GM04504 (cell line): ENCODE measurements around the gene ZNF318.
"Not testable (repeated sequence)": the region's sequence is repeated elsewhere in the genome, so short reads cannot be mapped to it uniquely, and the experiment has no call there.

Source experiments
- DNase-seq: peaks from one replicate; pipeline ENCODE4 v3.0.0-alpha.2; 2012; ENCODE audit warnings: low read depth

Gene ZNF318

DNA sequence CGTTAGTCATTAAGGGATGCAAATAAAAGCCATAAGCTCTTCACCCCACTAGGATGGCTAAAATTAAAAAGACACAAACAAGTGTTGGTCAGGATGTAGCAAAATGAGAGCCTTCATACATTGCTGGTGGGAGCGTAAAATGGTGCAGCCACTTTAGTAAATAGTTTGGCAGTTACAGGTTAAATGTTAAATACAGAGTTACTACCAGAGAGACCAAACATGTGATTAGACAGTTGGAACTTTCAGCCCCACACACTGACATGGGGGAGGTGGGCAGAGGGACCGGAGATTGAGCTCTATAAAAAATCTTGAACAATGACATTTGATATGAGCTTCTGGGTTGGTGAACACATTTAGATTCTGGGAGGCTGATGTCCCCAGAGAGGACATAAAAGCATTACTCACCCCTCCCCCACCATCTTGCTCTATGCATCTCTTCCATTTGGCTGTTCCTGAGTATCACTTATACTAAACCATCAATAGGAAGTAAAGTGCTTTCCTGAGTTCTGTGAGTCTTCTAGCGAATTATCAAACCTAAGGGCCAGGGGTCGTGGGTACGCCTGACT, 20.4 kb upstream of the ZNF318 start:
- DNase-seq = no peak

DNA sequence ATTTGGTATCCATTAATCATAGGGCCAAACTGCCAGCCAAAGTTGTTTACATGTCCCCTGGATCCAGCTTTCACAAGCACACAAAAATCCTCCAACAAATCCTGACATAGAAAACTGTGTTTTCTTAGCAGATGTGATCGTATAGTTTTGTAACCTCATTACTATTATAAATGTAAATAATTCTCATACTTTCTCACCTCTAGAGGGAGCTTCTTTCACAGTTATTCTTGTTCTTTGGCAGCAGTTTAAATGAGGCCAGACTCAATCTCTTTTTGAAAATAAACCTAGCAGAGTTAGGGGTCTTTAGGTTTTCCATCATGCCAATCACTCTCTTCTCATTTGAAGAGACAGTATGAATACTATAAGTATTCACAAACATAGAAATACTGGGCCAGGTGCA, 17.0 kb upstream of the ZNF318 start:
- DNase-seq = no peak

DNA sequence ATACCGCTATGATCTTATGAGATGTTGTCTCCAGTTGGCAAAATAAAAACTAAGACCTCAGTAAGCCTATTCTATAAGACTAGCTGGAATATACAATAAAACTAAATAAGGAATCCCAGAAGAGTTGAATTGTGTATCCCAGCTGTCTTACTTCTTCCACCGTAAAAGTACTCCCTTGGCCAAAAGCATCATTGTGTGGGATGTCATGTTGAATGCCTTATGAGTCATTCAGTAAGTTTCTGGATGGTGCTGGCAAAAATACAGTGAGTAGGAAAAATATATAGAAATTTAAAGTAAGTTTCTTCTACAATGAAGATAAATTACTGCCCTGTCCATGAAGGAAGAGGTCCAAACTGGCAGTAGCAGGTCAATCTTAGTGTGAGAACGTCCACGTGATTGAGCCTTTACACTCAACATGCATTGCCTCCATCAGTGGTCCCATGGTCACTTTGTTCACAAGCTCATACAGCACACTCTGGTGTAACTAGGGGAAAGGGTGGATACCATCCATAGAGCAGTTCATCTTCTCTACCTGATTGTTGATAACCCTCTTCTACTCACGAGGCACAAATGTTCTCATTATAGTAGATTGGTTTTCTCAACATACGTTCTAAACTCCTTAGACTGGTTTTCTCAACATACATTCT, 13.7 kb upstream of the ZNF318 start:
- no peak for DNase-seq

- not testable (repeated sequence) for DNase-seq
These were observed 11.4 kb upstream of the ZNF318 start for GRCh38 chr6:43380858-43381257.

- DNase-seq = no peak
These were observed 9.2 kb upstream of the ZNF318 start for GRCh38 chr6:43378631-43379030.

GRCh38 chr6:43377710-43378229, 8.3 kb upstream of the ZNF318 start:
- no peak for DNase-seq

DNA sequence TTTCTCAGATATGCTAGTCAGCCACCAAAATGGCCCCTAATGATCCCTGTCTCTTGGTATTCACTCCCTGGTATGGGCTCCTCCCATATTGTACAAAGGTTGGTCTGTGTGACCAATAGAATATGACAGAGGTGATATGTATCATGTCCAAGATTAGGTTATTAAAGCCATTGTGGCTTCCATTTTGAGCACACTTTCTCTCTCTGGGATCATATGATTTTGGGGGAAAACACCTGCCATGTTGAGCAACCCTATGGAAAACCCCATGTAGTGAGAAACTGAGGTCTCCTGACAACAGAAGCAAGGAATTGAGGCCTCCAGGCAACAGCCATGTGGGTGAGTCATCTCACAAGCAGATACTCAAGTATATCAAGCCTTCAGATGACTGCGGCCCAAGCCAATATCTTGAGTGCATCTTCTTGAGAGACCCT, 7.1 kb upstream of the ZNF318 start:
- DNase-seq = no peak

DNA sequence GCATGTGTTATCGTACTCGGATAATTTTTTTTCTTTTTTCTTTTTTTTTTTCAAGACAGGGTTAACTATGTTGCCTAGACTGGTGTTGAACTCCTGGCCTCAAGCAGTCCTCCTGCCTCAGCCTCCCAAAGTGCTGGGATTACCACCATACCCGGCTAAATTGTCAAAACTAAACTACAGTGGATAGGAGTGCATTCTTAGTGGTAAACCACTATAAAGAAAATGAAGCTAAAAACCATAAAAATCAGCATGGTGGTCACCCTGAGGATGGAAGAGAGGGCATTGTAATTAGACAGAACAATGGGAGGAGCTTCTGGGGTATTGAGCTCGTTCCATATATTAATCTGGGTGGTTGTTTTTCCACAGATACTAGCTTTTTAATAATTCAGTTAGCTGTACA, 6.2 kb upstream of the ZNF318 start:
- no peak for DNase-seq

DNA sequence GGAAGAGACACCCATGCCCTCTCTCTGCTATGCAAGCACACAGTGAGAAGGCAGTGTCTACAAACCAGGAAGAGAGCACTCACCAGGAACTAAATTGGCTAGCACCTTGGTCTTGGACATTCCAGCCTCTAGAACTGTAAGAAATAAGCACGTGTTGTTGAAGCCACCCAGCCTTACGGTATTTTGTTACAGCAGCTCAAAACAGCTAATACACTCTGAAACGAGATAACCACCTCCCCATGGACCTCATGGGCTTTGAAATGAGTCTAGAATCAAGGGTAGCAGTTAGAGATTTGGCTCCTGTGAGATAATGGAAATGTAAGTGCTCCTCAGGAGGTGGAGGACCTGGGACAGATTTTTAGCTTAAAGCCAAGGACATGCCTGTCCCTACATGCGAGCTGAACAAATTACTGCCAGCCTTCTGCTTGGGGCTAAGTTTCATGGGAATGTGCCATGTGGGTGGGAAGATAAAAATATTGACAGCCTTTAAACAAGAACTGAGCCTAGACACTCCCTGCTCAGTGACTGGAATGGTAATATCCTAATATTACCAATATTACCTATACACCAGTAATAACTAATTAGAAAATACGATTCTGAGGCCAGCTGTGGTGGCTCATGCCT, 3.9 kb upstream of the ZNF318 start:
- DNase-seq = no peak

DNA sequence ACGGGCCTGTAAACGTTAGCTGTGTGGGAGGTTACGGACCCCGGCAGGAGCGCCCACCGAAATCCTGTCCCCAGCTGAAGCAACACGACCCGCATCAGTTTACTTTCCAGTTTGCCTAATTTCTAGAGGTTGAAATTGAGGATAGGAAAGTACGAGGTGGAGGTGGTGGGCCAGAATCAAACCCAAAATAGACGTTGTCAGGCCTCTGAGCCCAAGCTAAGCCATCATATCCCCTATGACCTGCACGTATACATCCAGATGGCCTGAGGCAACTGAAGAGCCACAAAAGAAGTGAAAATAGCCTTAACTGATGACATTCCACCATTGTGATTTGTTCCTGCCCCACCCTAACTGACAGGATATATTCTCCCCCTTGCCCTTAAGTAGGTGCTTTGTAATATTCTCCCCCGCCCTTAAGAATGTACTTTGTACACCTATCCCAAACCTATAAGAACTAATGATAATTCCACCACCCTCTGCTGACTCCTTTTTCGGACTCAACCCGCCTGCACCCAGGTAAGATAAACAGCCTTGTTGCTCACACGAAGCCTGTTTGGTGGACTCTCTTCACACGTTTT, 645 bp upstream of the ZNF318 start:
- DNase-seq = not testable (repeated sequence)

GRCh38 chr6:43368259-43369160, 937 bp downstream of the ZNF318 start:
- DNase-seq = no peak

- no peak for DNase-seq
These were observed 2.0 kb downstream of the ZNF318 start for GRCh38 chr6:43367245-43367984.

DNA sequence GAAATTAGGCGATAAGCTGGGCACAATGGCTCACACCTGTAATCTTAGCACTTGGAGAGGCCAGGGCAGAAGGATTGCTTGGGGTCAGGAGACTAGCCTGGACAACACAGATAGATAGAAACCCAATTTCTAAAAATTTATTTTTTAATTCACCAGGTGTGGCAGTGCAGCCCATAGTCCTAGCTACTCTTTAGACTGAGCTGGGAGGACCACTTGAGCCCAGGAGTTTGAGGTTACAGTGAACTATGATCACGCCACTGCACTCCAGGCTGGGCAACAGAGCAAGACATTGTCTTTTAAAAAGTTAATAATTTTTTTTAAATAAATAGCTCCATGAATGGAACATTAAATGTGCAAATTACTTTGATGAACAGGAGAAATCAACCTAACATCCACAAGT, 8.2 kb downstream of the ZNF318 start:
- no peak for DNase-seq

- no peak for DNase-seq
These were observed 9.6 kb downstream of the ZNF318 start for GRCh38 chr6:43359831-43360230.

DNA sequence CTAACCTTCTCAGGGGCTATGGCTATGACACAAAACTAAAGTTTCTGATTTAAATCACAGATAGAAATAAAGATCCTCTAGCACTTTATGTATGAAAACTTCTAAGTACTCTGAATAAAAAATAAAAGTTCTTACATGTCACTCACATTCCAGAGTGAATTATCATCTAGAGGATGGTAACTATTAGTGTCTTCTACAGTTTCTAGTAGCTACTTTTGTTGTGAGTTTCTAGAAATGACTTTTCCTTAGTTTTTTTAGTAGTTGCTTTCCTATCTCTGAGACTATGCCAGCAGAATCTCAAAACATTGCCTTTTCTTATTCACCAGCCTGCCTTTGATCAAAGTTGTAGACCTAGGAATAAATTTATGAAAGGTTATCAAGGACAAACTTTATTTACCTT, 10.1 kb downstream of the ZNF318 start:
- no peak for DNase-seq

DNA sequence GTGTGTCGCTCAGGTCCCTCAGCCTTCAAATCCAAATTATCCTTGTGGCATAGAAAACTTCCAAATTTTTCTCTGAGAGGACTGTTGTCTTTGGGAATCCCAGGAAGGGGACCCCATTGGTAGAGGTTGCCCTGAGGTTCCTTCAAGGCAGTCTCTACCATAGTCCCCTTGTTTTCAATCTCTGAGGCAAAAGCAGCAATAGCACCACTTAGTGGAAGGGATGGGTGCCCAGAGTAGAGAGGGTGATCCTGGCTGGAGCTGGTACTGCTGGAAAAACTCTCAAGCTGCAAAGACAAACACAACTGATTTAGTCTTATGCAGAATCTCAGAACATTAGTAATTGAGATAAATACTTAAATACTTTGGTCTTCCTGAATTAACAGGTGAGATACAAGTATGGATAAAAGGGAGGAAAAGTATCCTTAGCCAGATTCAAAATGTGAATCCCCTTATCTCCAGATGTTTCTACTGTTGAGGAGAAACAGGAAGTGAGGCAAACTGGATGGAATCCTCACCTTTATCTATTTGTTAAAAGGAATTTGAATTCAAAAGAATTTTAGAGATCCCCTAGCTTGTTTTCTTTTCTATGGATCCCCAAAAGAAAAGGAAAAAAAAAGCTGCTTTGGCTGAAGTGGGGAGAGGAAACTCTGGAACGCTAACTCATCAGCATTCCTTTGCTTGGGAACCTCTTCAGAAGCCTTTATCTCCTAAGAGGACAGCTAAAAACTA, 13.4 kb downstream of the ZNF318 start:
- no peak for DNase-seq

GRCh38 chr6:43351951-43352350, 17.5 kb downstream of the ZNF318 start:
- not testable (repeated sequence) for DNase-seq

- DNase-seq = no peak
These were observed 22.0 kb downstream of the ZNF318 start for GRCh38 chr6:43347444-43347843.

GRCh38 chr6:43347021-43347420, 22.4 kb downstream of the ZNF318 start:
- DNase-seq = no peak

- not testable (repeated sequence) for DNase-seq
These were observed 23.2 kb downstream of the ZNF318 start for GRCh38 chr6:43346243-43346642.

GRCh38 chr6:43339168-43339567, 30.3 kb downstream of the ZNF318 start:
- DNase-seq = no peak
